Ishikawa (cell line): ENCODE measurements around the gene CHMP4B.

Experiments
- CEBPB ChIP-seq: IDR thresholded peaks from 2 replicates; pipeline ENCODE4 v1.6.1; 2012
- CREB1 ChIP-seq: IDR thresholded peaks from 2 replicates; pipeline ENCODE4 v1.6.1; 2012; ENCODE audit warnings: low read depth
- EP300 ChIP-seq: IDR thresholded peaks from 2 replicates; pipeline ENCODE4 v1.6.1; 2012; ENCODE audit warnings: borderline replicate concordance
- FOXM1 ChIP-seq: IDR thresholded peaks from 2 replicates; pipeline ENCODE4 v1.6.1; 2012; ENCODE audit warnings: low read depth, borderline replicate concordance
- MAX ChIP-seq: IDR thresholded peaks from 2 replicates; pipeline ENCODE4 v1.6.1; 2012
- NFIC ChIP-seq: IDR thresholded peaks from 2 replicates; pipeline ENCODE4 v1.6.1; 2012
- RAD21 ChIP-seq: IDR thresholded peaks from 2 replicates; pipeline ENCODE4 v1.6.1; 2012; ENCODE audit warnings: low read depth
- REST ChIP-seq: IDR thresholded peaks from 2 replicates; pipeline ENCODE4 v1.6.1; 2012; ENCODE audit warnings: low read depth, mild to moderate bottlenecking
- TAF1 ChIP-seq: IDR thresholded peaks from 2 replicates; pipeline ENCODE4 v1.6.1; 2012; ENCODE audit warnings: low read depth, mild to moderate bottlenecking
- TCF12 ChIP-seq: IDR thresholded peaks from 2 replicates; pipeline ENCODE4 v1.6.1; 2012; ENCODE audit warnings: low read depth
- TEAD4 ChIP-seq: IDR thresholded peaks from 2 replicates; pipeline ENCODE4 v1.6.1; 2012
- USF1 ChIP-seq: IDR thresholded peaks from 2 replicates; pipeline ENCODE4 v1.6.1; 2012
- YY1 ChIP-seq: IDR thresholded peaks from 2 replicates; pipeline ENCODE4 v1.6.1; 2012; ENCODE audit warnings: low read depth
- ZBTB7A ChIP-seq: IDR thresholded peaks from 2 replicates; pipeline ENCODE4 v1.6.1; 2012; ENCODE audit warnings: low read depth

CHMP4B gene

GRCh38 chr20:33826270-33826897 lies 15.2 kb downstream of the CHMP4B start:
- TF ChIP-seq RAD21: no peak
- no peak for TF ChIP-seq REST
- TF ChIP-seq TAF1: no peak
- TF ChIP-seq TEAD4: no peak
- TF ChIP-seq ZBTB7A: no peak
- TF ChIP-seq CEBPB: no peak
- TF ChIP-seq USF1: no peak
- TF ChIP-seq CREB1: no peak
- no peak for TF ChIP-seq YY1
- TF ChIP-seq NFIC: no peak
- TF ChIP-seq EP300: no peak

- TF ChIP-seq RAD21: no peak
Observed at GRCh38 chr20:33827109-33827508, 16.0 kb downstream of the CHMP4B start.

GRCh38 chr20:33827634-33828325 lies 16.6 kb downstream of the CHMP4B start:
- no peak for TF ChIP-seq REST
- no peak for TF ChIP-seq CREB1
- TF ChIP-seq TAF1: no peak
- TF ChIP-seq USF1: no peak

- TF ChIP-seq TEAD4 (no peak), CREB1 (no peak), FOXM1 (no peak), ZBTB7A (no peak), NFIC (no peak), EP300 (no peak), USF1 (no peak), TCF12 (no peak), MAX (no peak), YY1 (no peak), REST (no peak)
Observed at GRCh38 chr20:33828326-33828844, 17.2 kb downstream of the CHMP4B start.

- no peak for TF ChIP-seq CEBPB
- TF ChIP-seq EP300: no peak
- TF ChIP-seq TCF12: no peak
Observed at GRCh38 chr20:33828967-33829560, 17.9 kb downstream of the CHMP4B start.
